GM12878 (cell line): Measurements from ENCODE around the gene WDR91. TPM values are rescaled to one million over a fixed set of nuclear protein-coding genes. Genes with fewer than 3 reads are reported as not detected.

Source experiments
- ATAC-seq: fragments of 200-7000 bp; cut with Tn5 transposase; 3 replicates; pipeline ENCODE4 v1.9.1; 2020; ENCODE audit warnings: mild to moderate bottlenecking, moderate library complexity
- BruUV-seq: library from RNA; stranded (reverse); fragments of 400-500 nt; replicated peaks from 2 replicates; lab custom pipeline; 2021; lab: Mats Ljungman, UMichigan
- CTCF ChIA-PET: fragments of 300-600 bp; sonication (Branson Sonifier 250); formaldehyde crosslinking; extraction: SDS; loops from one replicate; lab custom pipeline; 2021; ENCODE audit warnings: inconsistent platforms; lab: Yijun Ruan, JAX
- POLR2A ChIA-PET: fragments of 350-600 bp; formaldehyde crosslinking; extraction: SDS; loops from one replicate; lab custom pipeline; 2021; ENCODE audit warnings: inconsistent platforms; lab: Charles Lee
- RAD21 ChIA-PET: fragments of 300-600 bp; sonication (Branson Sonifier 250); formaldehyde crosslinking; loops from one replicate; lab custom pipeline; 2023; ENCODE audit warnings: antibody characterized with exemption; ENCODE audit not compliant: unreplicated experiment; lab: Charles Lee
- SMC1A ChIA-PET: fragments of 300-600 bp; sonication (Branson Sonifier 250); formaldehyde crosslinking; loops from one replicate; lab custom pipeline; 2023; ENCODE audit not compliant: unreplicated experiment, uncharacterized antibody; lab: Charles Lee
- DNase-seq: peaks from one replicate; pipeline ENCODE4 v3.0.0-alpha.2; 2011; ENCODE audit warnings: low read depth, low spot score
- FAIRE-seq: peaks from 3 replicates; lab custom pipeline; 2011; peaks lifted over from hg19 to GRCh38; lab: Jason Lieb, UNC
- H2AFZ ChIP-seq: 2 replicates; pipeline ENCODE4 v1.6.0; 2011; ENCODE audit warnings: low read depth, low read length, control low read depth; ENCODE audit not compliant: control insufficient read depth
- H3K27ac ChIP-seq: 2 replicates; pipeline ENCODE4 v1.5.1; 2011; ENCODE audit warnings: control low read depth; ENCODE audit not compliant: control insufficient read depth, insufficient read depth
- H3K27me3 ChIP-seq, 2 experiments: replicated peaks in 1 of 2; 2 replicates each; pipeline versions ENCODE4 v1.6.0 to v1.6.1; 2011; ENCODE audit warnings: low read length in 1 of 2; ENCODE audit not compliant: control insufficient read depth in 2 of 2, insufficient read depth in 2 of 2
- H3K36me3 ChIP-seq, 2 experiments: 2 replicates each; pipeline ENCODE4 v1.5.1; 2011; ENCODE audit warnings: low read length in 1 of 2; ENCODE audit not compliant: control insufficient read depth in 2 of 2, insufficient read depth in 2 of 2
- H3K4me1 ChIP-seq: 2 replicates; pipeline ENCODE4 v1.6.1; 2011; ENCODE audit warnings: mild to moderate bottlenecking, low read length, moderate library complexity, mixed read lengths; ENCODE audit not compliant: control insufficient read depth, insufficient read depth
- H3K4me2 ChIP-seq: 2 replicates; pipeline ENCODE4 v1.6.0; 2011; ENCODE audit warnings: control low read depth; ENCODE audit not compliant: control insufficient read depth, insufficient read depth
- H3K4me3 ChIP-seq: fragments of 200-600 bp; sonication (generic); 2 replicates; pipeline ENCODE4 v1.5.1; 2016
- H3K79me2 ChIP-seq: 2 replicates; pipeline ENCODE4 v1.6.0; 2011; ENCODE audit warnings: low read length; ENCODE audit not compliant: control insufficient read depth, insufficient read depth
- H3K9ac ChIP-seq: 2 replicates; pipeline ENCODE4 v1.8.0; 2011; ENCODE audit warnings: low read length, control low read depth, mixed read lengths; ENCODE audit not compliant: control insufficient read depth, insufficient read depth
- H3K9me3 ChIP-seq: replicated peaks from 3 replicates; pipeline ENCODE4 v1.5.1; 2011; ENCODE audit warnings: mild to moderate bottlenecking, low read length; ENCODE audit not compliant: control insufficient read depth, insufficient read depth
- H4K20me1 ChIP-seq: 2 replicates; pipeline ENCODE4 v1.6.0; 2011; ENCODE audit not compliant: control insufficient read depth, insufficient read depth
- ATF7 ChIP-seq: fragments of 450-650 bp; IDR thresholded peaks from 2 replicates; pipeline ENCODE4 v1.6.1; 2016; ENCODE audit warnings: low read depth, mild to moderate bottlenecking
- BRCA1 ChIP-seq: IDR thresholded peaks from 2 replicates; pipeline ENCODE4 v1.6.1; 2011; ENCODE audit warnings: low read depth, low read length, improper control_type of control experiment
- RB1 ChIP-seq: fragments of 450-650 bp; formaldehyde crosslinking; IDR thresholded peaks from 2 replicates; pipeline ENCODE4 v1.6.1; 2017; ENCODE audit warnings: mild to moderate bottlenecking, borderline replicate concordance
- SMAD1 ChIP-seq: fragments of 450-650 bp; IDR thresholded peaks from 2 replicates; pipeline ENCODE4 v1.6.1; 2018; ENCODE audit warnings: mild to moderate bottlenecking, low read depth; ENCODE audit not compliant: partially characterized antibody
- SREBF2 ChIP-seq: IDR thresholded peaks from 2 replicates; pipeline ENCODE4 v1.6.1; 2012; ENCODE audit warnings: mild to moderate bottlenecking, low read length
- SRF ChIP-seq, 2 experiments: IDR thresholded peaks; 2 replicates each; pipeline ENCODE4 v1.6.1; 2011; ENCODE audit warnings: low read depth in 2 of 2, low read length in 2 of 2, mild to moderate bottlenecking in 1 of 2, moderate library complexity in 1 of 2
- ZNF274 ChIP-seq: IDR thresholded peaks from one replicate; pipeline ENCODE4 v1.8.0; 2011; ENCODE audit not compliant: insufficient read length, insufficient read depth
- WGBS: methylation state at CpG from one replicate; pipeline ENCODE4 v1.1.6; 2016; ENCODE audit warnings: low lambda C conversion rate; ENCODE audit not compliant: insufficient replicate concordance, insufficient coverage; ENCODE audit errors: missing lambda C conversion rate; 5-methylcytosine and 5-hydroxymethylcytosine counted together
- in situ Hi-C: fragments of 300-500 bp; cut with MboI; formaldehyde crosslinking; loops from 9 replicates; pipeline ENCODE4 v1.14.3; 2018; ENCODE audit warnings: mixed read lengths
- intact Hi-C: fragments of 100-400 bp; cut with micrococcal nuclease; formaldehyde crosslinking; loops from one replicate; pipeline ENCODE4 v1.14.2; 2022; ENCODE audit not compliant: unreplicated experiment
- polyA plus RNA-seq, 11 experiments: library from polyadenylated mRNA; depleted of rRNA in 4 of 11; unstranded in 6 of 11; stranded (reverse) in 5 of 11; fragments of >200 nt; fragmentation: Nextera tagmentation in 4 of 11; fragmentation: Illumina TruSeq in 1 of 11; extraction: Ambion mirVana in 4 of 11; extraction: Trizol in 1 of 11; gene quantifications; 1 replicate in 1 of 11; 2 replicates in 10 of 11; pipeline versions ENCODE4 v1.2.1 to v1.2.3, GENCODE V29; 2011 to 2016; ENCODE audit warnings: inconsistent platforms in 2 of 11, missing spikeins in 2 of 11, low read depth in 1 of 11
- total RNA-seq, 4 experiments: library from RNA; depleted of rRNA in 3 of 4; stranded (reverse); fragments of >200 nt in 3 of 4; fragmentation: Illumina TruSeq in 1 of 4; extraction: Trizol in 1 of 4; gene quantifications; 2 replicates each; pipeline versions ENCODE4 v1.2.1 to v1.2.3, GENCODE V29; 2013 to 2021
- TF ChIP-seq, protein P1 (sequence below): IDR thresholded peaks from 2 replicates; pipeline ENCODE4 v1.6.1; 2012; ENCODE audit warnings: low read depth, low read length, improper control_type of control experiment
- TF ChIP-seq, protein P2 (sequence below): IDR thresholded peaks from 2 replicates; pipeline ENCODE4 v1.6.1; 2011; ENCODE audit warnings: low read depth, mild to moderate bottlenecking, low read length, moderate library complexity, borderline replicate concordance; ENCODE audit errors: extremely low read depth

WDR91 gene
- total and polyA plus RNA-seq, 10 of the 15 experiments (the other 5 are each of a cell fraction or from before 2014, with no cell fraction given): 7.6 to 83.3 (median 16.5) TPM

DNA sequence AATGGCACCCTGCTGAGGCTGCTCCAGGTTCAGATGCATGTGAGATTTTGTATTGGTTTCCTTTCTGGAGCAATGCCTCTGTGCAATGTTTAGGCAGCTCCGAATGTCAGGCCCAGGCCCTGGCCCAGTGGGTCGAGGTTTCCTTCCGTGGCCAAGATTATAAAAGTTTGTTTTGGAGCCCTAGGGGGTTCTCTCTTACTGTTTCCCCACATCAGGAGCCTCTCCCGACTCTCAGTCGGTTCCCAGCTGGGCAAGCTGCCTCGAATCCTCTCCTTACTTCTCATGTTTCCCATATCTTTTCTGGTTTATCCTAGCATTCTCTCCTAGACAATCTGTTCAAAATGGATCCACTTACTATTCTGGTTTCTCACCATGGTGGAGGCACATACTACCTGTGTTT, 52.5 kb downstream of the WDR91 start:
- Histone ChIP-seq H2AFZ (no peak overlapping the region), H3K4me2 (peak overlapping the region; percentile 72; the same call in 1 of the 2 replicates), H3K79me2 (peaks cover 37% of the 10 kb centered on the region), H3K27ac (peak overlapping the region; percentile 84; the same call in 1 of the 2 replicates), H4K20me1 (no peaks in the 10 kb centered on the region), H3K4me1 (peaks cover 32% of the 10 kb centered on the region), H3K27me3 (no peaks in the 10 kb centered on the region), H3K4me3 (no peak overlapping the region), H3K9ac (no peak overlapping the region), H3K9me3 (peaks cover 32% of the 10 kb centered on the region), H3K36me3 (peaks cover 9 to 12% of the 10 kb centered on the region in 2 experiments; a peak in 3 of 4 replicates)
- in situ Hi-C loops (no loop called here), intact Hi-C loops (no loop called here)
- no peak for DNase-seq
- TF ChIP-seq ZNF274 (no peak), SREBF2 (no peak), SMAD1 (no peak), BRCA1 (no peak), RB1 (no peak), ATF7 (no peak), SRF (IDR thresholded peaks at IDR 0.05; ENCODE audit: low read depth in 2 of 2, low read length in 2 of 2) (no peak)
- TF ChIP-seq, protein P1, sequence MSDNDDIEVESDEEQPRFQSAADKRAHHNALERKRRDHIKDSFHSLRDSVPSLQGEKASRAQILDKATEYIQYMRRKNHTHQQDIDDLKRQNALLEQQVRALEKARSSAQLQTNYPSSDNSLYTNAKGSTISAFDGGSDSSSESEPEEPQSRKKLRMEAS: no peak
- TF ChIP-seq, protein P2, sequence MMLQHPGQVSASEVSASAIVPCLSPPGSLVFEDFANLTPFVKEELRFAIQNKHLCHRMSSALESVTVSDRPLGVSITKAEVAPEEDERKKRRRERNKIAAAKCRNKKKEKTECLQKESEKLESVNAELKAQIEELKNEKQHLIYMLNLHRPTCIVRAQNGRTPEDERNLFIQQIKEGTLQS: no peak
- WGBS: 100% methylated on average over 6 of the region's 6 CpGs
- no TSS peak for BruUV-seq
- ChIA-PET CTCF (interaction anchor here (0.6 to 4.4 kb wide), 6 partner anchors 10 to 214 kb away, joined by 3 to 28 read pairs (median 4); partner anchors contain the start of genes AGBL3 and TMEM140), SMC1A (interaction anchor here (1.5 to 7.0 kb wide), 5 partner anchors 10 to 173 kb away, joined by 6 to 108 read pairs (median 23); partner anchors contain the start of genes AGBL3, CYREN and TMEM140), POLR2A (interaction anchor here (3.9 to 15.9 kb wide), 3 partner anchors 11 to 171 kb away, joined by 19 to 169 read pairs (median 31); partner anchors contain the start of genes AGBL3, CYREN and TMEM140), RAD21 (interaction anchor here (1.2 to 9.0 kb wide), 4 partner anchors 9 to 172 kb away, joined by 3 to 84 read pairs (median 10); partner anchors contain the start of genes CYREN and TMEM140)
- no peak for FAIRE-seq
- no peak for ATAC-seq
